VCaP (cell line): ENCODE measurements around the gene ZNF586.

ENCODE experiments used
- H3K27ac ChIP-seq: fragments of 450-650 bp; 2 replicates; pipeline ENCODE4 v1.5.1; 2017
- CTCF ChIP-seq: fragments of 450-650 bp; conservative IDR thresholded peaks from 2 replicates; pipeline ENCODE4 v1.5.1; 2017; ENCODE audit warnings: mild to moderate bottlenecking, moderate library complexity

ZNF586 gene

GRCh38 chr19:57800696-57801095 is 31.2 kb downstream of the ZNF586 start:
- H3K27ac ChIP-seq = no peak overlapping the region

DNA sequence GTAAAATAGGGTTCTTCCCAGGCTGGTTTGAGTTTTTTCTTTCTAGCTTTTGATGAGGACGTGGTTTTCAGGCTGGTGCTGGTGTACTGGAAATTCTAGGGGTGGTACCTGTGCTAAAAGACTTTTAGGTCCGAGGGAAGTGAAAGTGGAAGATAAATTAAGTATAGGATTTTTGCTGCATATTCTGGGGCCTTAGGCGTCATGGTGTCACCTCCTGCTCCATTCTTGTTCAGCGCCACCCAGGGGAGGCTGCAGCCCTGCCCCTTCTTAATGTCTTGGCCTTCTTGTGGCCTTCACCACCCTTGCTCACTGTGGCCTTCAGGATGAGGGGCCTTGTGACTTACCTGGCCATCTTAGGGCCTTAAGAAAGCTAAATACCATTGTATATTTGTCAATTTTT is 32.8 kb downstream of the ZNF586 start:
- no peak for TF ChIP-seq CTCF
- H3K27ac ChIP-seq = no peak overlapping the region

More at GRCh38 chr19:57800696-57801095, 31.2 kb downstream of the ZNF586 start:
- TF ChIP-seq CTCF = no peak

DNA sequence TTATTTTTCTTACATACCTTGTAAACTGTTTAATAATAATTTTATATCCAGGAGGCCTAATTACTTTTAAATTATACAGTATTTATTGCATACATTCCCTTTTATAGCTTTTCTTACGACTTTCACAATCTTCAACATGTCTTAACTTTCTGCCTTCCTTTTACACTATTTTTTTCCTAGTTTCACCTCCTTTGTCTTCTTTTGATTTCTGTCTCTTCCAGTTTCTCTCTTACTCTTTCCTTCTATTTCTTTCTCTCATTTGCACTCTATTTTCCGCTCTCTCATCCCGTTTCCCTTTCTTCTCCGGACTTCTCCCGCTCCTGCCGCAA is 33.8 kb downstream of the ZNF586 start:
- no peak for TF ChIP-seq CTCF
- peak overlapping the region; percentile 92 for H3K27ac ChIP-seq

- peak overlapping the region; percentile 92 for H3K27ac ChIP-seq
- no peak for TF ChIP-seq CTCF
Observed at GRCh38 chr19:57803594-57804325, 34.3 kb downstream of the ZNF586 start.

GRCh38 chr19:57807541-57807940 is 38.1 kb downstream of the ZNF586 start:
- no peak for TF ChIP-seq CTCF
- peak overlapping the region; percentile 92 for H3K27ac ChIP-seq

- H3K27ac ChIP-seq = peak overlapping the region; percentile 93
Observed at GRCh38 chr19:57810410-57811295, 41.2 kb downstream of the ZNF586 start.

- peak overlapping the region; percentile 93 for H3K27ac ChIP-seq
- TF ChIP-seq CTCF = no peak
Observed at GRCh38 chr19:57812226-57812625, 42.8 kb downstream of the ZNF586 start.

- peak overlapping the region; percentile 93 for H3K27ac ChIP-seq
Observed at GRCh38 chr19:57812975-57813820, 43.7 kb downstream of the ZNF586 start.
